Subcutaneous adipose tissue (tissue), 4 donors: ENCODE data around the gene FUT8. TPM values are rescaled to one million over a fixed set of nuclear protein-coding genes. Genes with fewer than 3 reads are reported as not detected.

Experiments used
- total RNA-seq, 4 donors: library from RNA; depleted of rRNA; stranded (reverse); fragments of >200 nt; gene quantifications; one replicate each; pipeline ENCODE4 v1.1.0, GENCODE V29; 2016
- TF ChIP-seq, protein P1 (sequence below): fragments of 450-650 bp; IDR thresholded peaks from one replicate; pipeline ENCODE4 v1.5.1; 2016; ENCODE audit warnings: low read depth, mild to moderate bottlenecking, control low read depth, antibody characterized with exemption, moderate library complexity

Gene FUT8
- total RNA-seq, 4 donors from 2014 or later = 21.8 to 33.3 (median 24.7) TPM

DNA sequence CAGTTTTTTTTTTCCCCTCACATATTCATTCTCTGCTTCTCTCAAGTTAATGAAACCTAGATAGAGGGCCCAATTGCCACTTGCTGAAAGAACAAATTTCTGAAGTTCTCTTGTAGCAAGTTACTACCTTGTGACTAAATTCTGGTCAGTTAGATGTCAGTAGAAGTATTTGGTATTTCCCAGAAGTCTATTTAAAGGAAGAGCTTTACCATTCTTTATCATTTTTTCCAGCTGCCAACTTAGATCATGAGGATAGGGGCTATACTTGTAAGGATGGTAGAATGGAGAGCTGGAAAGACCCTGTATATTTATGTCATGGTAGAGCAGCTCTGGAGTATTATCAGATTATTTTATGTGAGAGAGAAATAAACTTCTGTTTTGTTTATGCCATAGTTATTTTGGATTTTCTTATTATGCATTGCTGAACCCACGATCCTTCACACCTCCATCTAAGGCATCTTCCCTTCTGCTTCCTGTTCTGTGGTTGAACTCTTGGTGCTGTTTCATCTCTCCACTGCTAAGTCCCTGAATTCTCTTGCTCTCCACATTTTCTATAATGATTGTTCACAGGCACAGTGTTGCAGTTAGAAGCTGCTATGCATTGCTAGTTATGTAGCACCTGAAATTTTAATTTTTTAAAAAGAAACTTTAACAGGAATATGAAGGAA lies 25.9 kb downstream of the FUT8 start:
- TF ChIP-seq, protein P1, sequence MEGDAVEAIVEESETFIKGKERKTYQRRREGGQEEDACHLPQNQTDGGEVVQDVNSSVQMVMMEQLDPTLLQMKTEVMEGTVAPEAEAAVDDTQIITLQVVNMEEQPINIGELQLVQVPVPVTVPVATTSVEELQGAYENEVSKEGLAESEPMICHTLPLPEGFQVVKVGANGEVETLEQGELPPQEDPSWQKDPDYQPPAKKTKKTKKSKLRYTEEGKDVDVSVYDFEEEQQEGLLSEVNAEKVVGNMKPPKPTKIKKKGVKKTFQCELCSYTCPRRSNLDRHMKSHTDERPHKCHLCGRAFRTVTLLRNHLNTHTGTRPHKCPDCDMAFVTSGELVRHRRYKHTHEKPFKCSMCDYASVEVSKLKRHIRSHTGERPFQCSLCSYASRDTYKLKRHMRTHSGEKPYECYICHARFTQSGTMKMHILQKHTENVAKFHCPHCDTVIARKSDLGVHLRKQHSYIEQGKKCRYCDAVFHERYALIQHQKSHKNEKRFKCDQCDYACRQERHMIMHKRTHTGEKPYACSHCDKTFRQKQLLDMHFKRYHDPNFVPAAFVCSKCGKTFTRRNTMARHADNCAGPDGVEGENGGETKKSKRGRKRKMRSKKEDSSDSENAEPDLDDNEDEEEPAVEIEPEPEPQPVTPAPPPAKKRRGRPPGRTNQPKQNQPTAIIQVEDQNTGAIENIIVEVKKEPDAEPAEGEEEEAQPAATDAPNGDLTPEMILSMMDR = no peak

GRCh38 chr14:65439117-65439516 lies 26.6 kb downstream of the FUT8 start:
- TF ChIP-seq, protein P1 = no peak

DNA sequence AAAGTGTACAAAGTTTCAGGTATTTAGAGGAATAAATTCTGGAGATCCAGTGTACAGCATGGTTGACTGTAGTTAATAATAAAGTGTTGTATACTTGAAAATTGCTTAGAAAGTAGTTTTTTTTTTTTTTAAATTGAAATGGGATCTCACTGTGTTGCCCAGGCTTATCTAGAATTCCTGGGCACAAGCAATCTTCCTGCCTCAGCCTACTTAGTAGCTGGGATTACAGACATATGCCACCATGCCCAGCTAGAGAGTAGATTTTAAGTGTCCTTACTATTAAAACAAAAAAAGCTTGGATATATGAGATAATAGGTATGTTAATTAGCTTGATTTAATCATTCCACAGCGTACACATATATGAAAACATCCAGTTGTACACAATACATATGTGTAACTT lies 27.7 kb downstream of the FUT8 start:
- TF ChIP-seq, protein P1 = no peak

DNA sequence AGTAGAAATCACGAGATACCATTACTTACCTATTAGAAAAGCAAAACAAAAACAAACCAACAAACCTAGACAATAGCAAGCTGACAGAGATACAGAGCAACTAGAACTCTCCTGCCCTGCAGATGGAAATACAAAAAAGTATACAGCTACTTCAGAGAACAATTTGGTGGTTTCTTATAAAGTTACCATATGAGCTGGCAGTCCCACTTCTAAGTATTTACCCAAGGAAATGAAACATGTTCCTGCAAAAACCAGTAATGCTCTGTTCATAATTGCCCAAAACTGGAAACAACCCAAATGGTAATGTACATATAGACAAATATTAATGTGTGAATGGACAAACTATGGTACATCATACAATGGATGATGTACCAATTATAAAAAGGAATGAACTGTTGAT lies 31.7 kb downstream of the FUT8 start:
- TF ChIP-seq, protein P1 = no peak

DNA sequence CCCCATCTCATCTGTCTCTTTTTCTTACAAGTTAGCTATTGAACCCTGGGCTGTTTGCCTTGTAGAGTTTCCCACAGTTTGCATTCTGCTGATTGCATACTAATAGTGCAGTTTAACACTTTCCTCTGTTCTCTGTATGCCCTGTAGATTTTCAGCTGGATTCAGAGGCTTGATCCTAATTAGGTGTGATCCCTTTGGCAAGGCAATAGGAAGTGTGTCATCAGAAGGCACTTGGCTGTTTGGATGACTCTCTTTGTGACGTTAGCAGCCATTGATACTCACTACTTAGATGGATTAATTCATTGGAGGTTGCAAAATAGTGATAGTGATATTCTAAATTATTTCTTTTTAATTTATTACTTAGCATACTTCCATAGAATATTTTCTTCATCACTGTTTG lies 33.6 kb downstream of the FUT8 start:
- TF ChIP-seq, protein P1 = no peak

DNA sequence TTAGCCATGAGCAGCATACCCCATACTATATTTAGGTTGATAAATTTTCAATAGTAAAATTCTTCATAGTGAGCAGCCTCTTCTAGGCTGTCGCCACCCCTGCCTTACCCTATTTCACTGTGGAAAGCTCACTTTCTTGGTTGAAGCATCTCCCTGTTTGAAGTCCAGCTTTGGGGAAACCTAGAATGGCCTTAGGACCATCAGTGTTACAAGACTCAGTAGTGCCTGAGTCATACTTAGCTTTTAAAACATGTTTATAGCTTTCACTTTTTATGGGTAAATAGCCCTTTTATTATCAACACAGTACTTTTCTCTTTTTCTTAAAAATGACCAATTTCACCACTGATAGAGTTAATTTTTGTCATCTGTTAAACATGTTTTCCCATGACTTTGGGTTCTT lies 37.1 kb downstream of the FUT8 start:
- TF ChIP-seq, protein P1 = no peak

GRCh38 chr14:65453807-65454480 lies 41.4 kb downstream of the FUT8 start:
- TF ChIP-seq, protein P1 = no peak
